Measurements from ENCODE around the gene SLC6A8.
"Not testable (repeated sequence)": the region's sequence is repeated elsewhere in the genome, so short reads cannot be mapped to it uniquely, and the experiment has no call there.

DNA sequence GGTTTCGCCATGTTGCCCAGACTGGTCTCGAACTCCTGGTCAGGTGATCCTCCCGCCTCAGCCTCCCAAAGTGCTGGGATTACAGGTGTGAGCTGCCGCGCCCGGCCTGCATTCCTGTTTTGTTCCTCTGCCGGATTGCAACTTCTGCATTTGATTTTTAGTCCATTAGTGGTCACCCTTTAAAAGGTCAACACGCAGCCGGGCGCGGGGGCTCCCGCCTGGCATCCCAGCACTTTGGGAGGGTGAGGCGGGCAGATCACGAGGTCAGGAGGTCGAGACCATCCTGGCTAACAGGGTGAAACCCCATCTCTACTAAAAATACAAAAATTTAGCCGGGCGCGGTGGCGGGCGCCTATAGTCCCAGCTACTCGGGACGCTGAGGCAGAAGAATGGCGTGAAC lies 42.4 kb downstream of the SLC6A8 start:
- not testable (repeated sequence) for TF ChIP-seq CTCF (conservative IDR thresholded peaks at IDR 0.05; ENCODE audit: low read depth, low read length); EZH2phosphoT487 (IDR thresholded peaks at IDR 0.05; ENCODE audit: borderline replicate concordance, low read length)
